ENCODE measurements around the gene ZNF619.

ZNF619 gene

DNA sequence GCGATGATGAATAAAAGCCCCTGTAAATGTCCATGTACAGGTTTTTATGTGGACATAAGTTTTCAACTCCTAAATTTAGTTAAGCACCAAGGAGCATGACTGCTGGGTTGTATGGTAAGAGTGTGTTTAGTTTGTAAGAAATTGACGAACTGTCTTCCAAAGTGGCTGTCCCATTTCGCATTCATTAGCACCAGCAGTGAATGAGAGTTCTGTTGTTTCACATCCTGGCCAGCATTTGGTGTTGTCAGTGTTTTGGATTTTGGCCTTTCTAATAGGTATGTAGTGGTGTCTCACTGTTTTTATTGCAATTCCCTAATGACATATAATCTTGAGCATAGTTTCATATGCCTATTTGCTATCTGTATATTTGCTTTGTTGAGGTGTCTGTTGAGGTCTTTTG lies 51.5 kb downstream of the ZNF619 start:
- in situ Hi-C loops (cut with HindIII; ENCODE audit: low sequenced_read_pairs), result no loop called here

DNA sequence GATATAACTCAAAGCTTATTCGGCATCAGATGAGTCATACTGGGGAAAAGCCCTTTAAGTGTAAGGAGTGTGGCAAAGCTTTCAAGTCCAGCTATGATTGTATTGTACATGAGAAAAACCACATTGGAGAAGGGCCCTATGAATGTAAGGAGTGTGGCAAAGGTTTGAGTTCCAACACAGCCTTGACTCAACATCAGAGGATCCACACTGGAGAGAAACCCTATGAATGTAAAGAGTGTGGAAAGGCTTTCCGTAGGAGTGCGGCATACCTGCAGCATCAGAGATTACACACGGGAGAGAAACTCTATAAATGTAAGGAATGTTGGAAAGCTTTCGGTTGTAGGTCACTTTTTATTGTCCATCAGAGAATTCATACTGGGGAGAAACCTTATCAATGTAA lies 55.3 kb downstream of the ZNF619 start:
- in situ Hi-C loops (cut with HindIII; ENCODE audit: low sequenced_read_pairs), result no loop called here

DNA sequence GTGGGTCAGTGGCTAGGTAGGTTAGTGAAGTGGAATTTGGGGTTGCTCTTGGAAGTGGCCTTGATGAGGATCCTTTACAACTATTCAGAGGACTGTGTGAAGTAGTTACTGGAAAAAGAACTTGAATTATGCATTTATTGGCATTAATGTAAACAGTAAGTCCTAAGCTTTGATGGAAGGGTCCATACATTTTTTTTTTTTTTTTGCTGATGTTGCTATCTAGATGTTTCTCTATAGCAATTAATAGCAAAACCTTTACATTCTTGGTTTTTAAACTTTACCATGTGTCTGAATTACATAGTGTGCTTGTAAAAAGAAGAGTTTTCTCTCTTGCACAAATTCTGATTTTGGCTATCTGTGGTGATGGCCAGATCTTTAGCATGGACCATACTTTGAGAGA lies 57.4 kb downstream of the ZNF619 start:
- in situ Hi-C loops (cut with HindIII; ENCODE audit: low sequenced_read_pairs), result no loop called here
